Measurements from ENCODE around the gene SIMC1. TPM values are rescaled to one million over a fixed set of nuclear protein-coding genes. Genes with fewer than 3 reads are reported as not detected.

The SIMC1 gene
- total RNA-seq, 2 donors from 2014 or later, result 15.9 to 57.9 TPM

GRCh38 chr5:176381979-176382378, 143.8 kb downstream of the SIMC1 start:
- Histone ChIP-seq H3K27me3 (replicated peaks; ENCODE audit: insufficient read depth) (no peaks in the 10 kb centered on the region), H3K27ac (peak overlapping the region in 1 of 2 donors; percentile 27), H3K36me3 (peaks cover 0 to 4% of the 10 kb centered on the region in 2 donors), H3K4me3 (no peak overlapping the region), H3K9me3 (no peaks in the 10 kb centered on the region), H3K4me1 (replicated peaks) (no peaks in the 10 kb centered on the region)
- intact Hi-C loops (cut with DNase I), result no loop called here
- TF ChIP-seq POLR2AphosphoS5 (IDR thresholded peaks at IDR 0.05) (no peak), CTCF (IDR thresholded peaks at IDR 0.05) (no peak), POLR2A (IDR thresholded peaks at IDR 0.05) (no peak)
- 84% methylated on average over 3 of the region's 3 CpGs for WGBS
- DNase-seq (ENCODE audit: low spot score), result no peak

GRCh38 chr5:176382721-176383120, 144.5 kb downstream of the SIMC1 start:
- WGBS, result 98% methylated on average over 3 of the region's 3 CpGs
- Histone ChIP-seq H3K4me1 (replicated peaks) (no peaks in the 10 kb centered on the region), H3K9me3 (no peaks in the 10 kb centered on the region), H3K4me3 (no peak overlapping the region), H3K36me3 (peaks cover 0 to 4% of the 10 kb centered on the region in 2 donors), H3K27ac (no peak overlapping the region), H3K27me3 (replicated peaks; ENCODE audit: insufficient read depth) (no peaks in the 10 kb centered on the region)
- intact Hi-C loops (cut with DNase I), result no loop called here
- no peak for DNase-seq (ENCODE audit: low spot score)
- TF ChIP-seq POLR2A (IDR thresholded peaks at IDR 0.05) (no peak), POLR2AphosphoS5 (IDR thresholded peaks at IDR 0.05) (no peak), CTCF (IDR thresholded peaks at IDR 0.05) (no peak)

GRCh38 chr5:176383248-176383905, 145.2 kb downstream of the SIMC1 start:
- intact Hi-C loops (cut with DNase I), result no loop called here
- H3K36me3 ChIP-seq, result peaks cover 0 to 4% of the 10 kb centered on the region in 2 donors
- WGBS, result 88% methylated on average over 13 of the region's 15 CpGs
- no peaks in the 10 kb centered on the region for H3K4me1 ChIP-seq (replicated peaks)
- H3K27me3 ChIP-seq (replicated peaks; ENCODE audit: insufficient read depth), result no peaks in the 10 kb centered on the region
- H3K9me3 ChIP-seq, result no peaks in the 10 kb centered on the region
- TF ChIP-seq CTCF (IDR thresholded peaks at IDR 0.05) (no peak), POLR2AphosphoS5 (IDR thresholded peaks at IDR 0.05) (no peak)
- DNase-seq (ENCODE audit: low spot score), result no peak
- H3K4me3 ChIP-seq, result no peak overlapping the region
- no peak overlapping the region for H3K27ac ChIP-seq

GRCh38 chr5:176383961-176384360, 145.7 kb downstream of the SIMC1 start:
- no peak for TF ChIP-seq POLR2A (IDR thresholded peaks at IDR 0.05)
- no peak for TF ChIP-seq POLR2AphosphoS5 (IDR thresholded peaks at IDR 0.05)
- TF ChIP-seq CTCF (IDR thresholded peaks at IDR 0.05), result no peak
- Histone ChIP-seq H3K27ac (no peak overlapping the region), H3K36me3 (peaks cover 0 to 4% of the 10 kb centered on the region in 2 donors), H3K4me3 (no peak overlapping the region), H3K27me3 (replicated peaks; ENCODE audit: insufficient read depth) (no peaks in the 10 kb centered on the region), H3K9me3 (no peaks in the 10 kb centered on the region), H3K4me1 (replicated peaks) (no peaks in the 10 kb centered on the region)
- no peak for DNase-seq (ENCODE audit: low spot score)
- intact Hi-C loops (cut with DNase I), result no loop called here
- WGBS, result 85% methylated on average over 9 of the region's 9 CpGs

GRCh38 chr5:176384366-176384930, 146.2 kb downstream of the SIMC1 start:
- 91% methylated on average over 8 of the region's 8 CpGs for WGBS
- DNase-seq (ENCODE audit: low spot score), result no peak
- Histone ChIP-seq H3K4me1 (replicated peaks) (no peaks in the 10 kb centered on the region), H3K9me3 (no peaks in the 10 kb centered on the region), H3K36me3 (peaks cover 0 to 4% of the 10 kb centered on the region in 2 donors), H3K27me3 (replicated peaks; ENCODE audit: insufficient read depth) (no peaks in the 10 kb centered on the region), H3K4me3 (no peak overlapping the region), H3K27ac (no peak overlapping the region)
- TF ChIP-seq CTCF (IDR thresholded peaks at IDR 0.05) (no peak), POLR2A (IDR thresholded peaks at IDR 0.05) (no peak), POLR2AphosphoS5 (IDR thresholded peaks at IDR 0.05) (no peak)
- intact Hi-C loops (cut with DNase I), result no loop called here

Measured in prostate gland (tissue), 2 donors.